Stimulated activated CD4-positive, alpha-beta T cell treated with anti-CD3 and anti-CD28 coated beads, TNF-alpha, amount 100 ng/mL, for 1 hour (primary cell): ENCODE data around the gene WDR48.
"Not testable (repeated sequence)": the region's sequence is repeated elsewhere in the genome, so short reads cannot be mapped to it uniquely, and the experiment has no call there.

Experiments used
- DNase-seq, 3 donors: peaks; one replicate each; pipeline ENCODE4 v3.0.0-alpha.2; 2020; ENCODE audit warnings: low read depth in 3 of 3, low spot score in 1 of 3

WDR48 gene

DNA sequence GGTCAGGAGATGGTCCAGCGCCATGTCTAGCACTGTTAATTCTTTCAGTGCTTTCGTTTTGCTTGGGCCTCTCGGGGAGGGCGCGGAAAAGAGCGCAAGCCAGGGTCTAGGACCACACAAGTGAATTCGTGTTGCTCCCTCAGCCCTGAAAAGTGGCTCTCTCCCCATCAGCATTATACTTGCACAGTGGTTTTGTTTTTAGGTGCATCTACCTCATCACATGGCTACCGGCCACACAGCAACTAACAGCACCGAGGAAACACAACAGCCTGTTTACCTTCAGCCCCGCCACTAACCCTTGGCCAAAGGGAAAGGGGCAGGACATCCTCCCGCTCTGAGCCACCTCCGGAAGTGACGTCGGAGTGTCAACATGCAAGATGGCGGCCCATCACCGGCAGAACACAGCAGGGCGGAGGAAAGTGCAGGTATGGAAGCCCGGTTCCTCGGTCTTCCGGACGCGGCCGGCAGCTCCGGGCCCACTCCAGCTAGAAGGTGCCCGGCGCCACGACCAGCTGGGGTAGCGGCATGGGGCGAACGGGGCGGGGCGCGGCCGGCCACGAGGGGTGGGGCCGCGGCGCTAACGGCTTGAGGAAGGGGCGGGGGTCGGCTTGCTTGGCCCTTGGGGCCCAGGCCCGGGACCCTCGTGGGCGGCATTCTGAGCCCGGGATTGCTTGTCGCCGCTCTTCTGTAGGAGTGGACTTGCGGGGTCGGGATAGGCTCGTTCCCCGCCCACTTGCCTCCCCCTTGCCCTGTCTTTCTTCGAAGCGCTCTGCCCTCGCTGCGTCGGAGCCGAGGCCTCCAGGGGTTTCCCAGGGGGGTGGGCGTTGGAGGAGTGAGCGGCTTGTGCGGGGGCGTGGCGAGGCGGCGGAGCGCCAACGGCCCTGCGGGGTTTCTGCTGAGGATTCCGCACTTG lies at the start of gene WDR48, which contains the start of gene SCN11A:
WDR48 (plus strand) TSS at position 368 of the 913 bp plus-strand sequence; CDS start at position 378, 10 bp downstream.
SCN11A (minus strand) TSS at position 296 of the 913 bp plus-strand sequence. CDS start 101,582 bp downstream, outside the sequence.
- DNase-seq = peak; percentile 75 to 77 (median 75)

DNA sequence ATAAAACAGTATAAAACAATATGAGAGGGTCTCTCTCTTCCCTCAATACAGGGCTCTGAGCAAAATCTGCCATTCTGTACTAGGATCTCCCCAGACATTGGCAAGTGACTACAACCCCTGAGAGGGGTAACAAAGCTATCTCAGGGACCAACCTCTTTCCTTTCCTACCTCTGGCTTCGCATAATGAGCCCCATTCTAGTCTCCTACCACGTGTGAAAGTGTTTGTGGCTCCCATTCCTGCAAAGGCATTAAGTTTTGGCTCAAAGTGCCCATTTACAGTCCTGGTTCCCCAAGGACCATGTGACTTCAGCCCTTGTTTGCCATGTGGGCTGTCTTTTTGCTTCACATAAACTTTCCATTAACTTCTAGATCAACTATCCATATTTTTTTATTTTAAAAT lies 46.5 kb upstream of the WDR48 start:
- no peak for DNase-seq

DNA sequence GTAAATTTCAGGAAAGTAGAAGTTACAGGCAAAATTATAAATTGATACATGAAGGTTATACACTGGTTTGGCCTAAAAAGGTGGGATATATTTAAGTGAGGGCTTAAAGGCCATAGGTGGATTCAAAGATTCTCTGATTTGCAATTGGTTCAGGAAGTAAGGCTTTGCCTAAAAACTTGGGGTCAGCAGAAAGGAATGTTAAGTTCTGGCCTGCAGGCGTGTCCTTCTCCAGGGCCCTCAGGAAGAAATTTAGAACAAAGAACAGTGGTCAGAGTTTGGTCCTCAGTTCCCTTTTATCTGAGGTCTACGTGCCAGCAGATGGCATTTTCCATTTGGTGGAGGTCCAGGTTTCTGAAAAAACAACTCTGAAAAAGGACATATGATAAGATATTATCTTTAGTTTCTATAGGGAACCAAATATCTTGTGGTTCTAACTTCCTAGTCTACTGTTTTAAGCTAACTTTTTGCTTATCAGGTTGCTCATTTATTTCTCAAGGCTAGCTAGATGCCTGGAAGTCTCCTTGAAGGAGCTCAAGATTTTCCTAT lies 40.6 kb upstream of the WDR48 start:
- no peak for DNase-seq

DNA sequence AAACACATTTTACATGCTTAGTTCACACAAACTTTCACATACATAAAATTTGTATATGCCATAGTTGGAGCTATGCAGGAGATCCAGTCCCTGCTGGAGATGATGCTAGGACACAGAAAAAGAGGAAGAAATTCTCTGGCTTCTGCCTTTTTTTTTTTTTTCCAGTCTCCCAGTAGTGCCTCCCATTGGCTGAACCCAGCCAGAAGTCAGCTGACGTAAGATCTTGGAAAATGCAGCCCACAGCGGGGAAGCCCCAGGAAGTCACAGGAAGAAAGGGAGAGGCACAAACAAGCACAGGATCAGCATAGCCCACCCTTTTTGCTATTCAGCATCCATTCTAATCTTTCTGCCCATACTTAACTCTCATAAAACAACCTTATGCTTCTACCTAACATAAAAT lies 38.5 kb upstream of the WDR48 start:
- no peak for DNase-seq

DNA sequence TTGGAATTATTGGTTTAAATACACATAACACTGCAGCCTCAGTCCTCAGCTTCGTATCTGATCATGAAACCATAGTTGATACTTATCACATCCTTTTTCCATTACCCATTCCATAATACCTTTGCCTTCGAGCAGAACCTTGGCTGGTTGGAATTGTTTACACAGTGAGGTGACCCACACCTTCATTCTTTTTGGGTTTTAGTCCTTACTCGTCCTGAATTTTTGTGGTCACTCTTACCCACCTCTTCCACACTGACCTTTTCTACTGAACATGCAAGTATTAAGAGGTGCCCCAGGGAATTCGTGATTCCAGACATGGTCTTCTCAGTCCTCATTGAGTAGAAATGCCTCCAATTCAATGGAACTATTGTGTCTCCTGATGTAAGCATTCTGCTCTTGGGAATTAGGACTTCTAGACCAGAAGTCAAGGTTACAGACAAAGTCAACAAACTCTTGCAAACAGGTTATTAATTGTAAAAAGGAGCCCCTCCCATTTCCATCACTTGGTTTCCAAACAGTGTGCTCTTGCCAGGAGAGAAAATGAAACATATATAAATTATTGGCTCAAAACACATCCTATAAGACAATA lies 37.8 kb upstream of the WDR48 start:
- no peak for DNase-seq

DNA sequence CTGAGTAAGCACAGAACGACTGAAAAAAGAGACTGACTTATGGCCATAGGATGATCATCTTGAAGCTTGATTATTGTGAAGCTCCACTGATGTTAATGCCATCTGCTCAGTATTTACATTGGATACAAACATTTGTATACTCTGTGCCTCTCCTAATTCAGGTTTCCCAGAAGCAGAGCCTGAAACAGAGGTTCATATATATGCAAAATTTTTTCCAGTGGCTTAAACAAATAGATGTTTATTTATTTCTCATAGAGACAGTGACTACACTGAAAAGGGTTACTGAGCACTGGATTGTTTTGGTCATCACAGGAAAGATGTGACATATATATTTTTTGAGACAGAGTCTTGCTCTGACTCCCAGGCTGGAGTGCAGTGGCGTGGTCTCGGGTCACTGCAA lies 36.4 kb upstream of the WDR48 start:
- DNase-seq = no peak

DNA sequence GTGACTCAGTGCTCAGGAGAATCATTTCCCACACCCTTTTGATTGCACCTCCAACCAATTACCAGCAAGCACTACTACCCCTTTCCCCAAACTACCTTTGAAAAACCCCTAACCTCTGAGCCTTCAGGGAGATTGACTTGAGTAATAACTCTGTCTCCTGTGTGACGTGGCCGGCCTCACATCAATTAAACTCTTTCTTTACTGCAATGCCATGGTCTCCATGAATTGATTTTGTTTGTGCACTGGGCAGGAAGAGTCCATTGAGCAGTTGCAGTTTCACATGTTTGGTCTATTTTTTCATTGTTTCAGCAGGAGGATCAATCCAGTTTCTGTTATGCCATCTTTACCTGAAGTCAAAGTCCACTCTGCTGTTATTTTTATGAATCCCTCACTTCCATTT lies 32.5 kb upstream of the WDR48 start:
- no peak for DNase-seq

DNA sequence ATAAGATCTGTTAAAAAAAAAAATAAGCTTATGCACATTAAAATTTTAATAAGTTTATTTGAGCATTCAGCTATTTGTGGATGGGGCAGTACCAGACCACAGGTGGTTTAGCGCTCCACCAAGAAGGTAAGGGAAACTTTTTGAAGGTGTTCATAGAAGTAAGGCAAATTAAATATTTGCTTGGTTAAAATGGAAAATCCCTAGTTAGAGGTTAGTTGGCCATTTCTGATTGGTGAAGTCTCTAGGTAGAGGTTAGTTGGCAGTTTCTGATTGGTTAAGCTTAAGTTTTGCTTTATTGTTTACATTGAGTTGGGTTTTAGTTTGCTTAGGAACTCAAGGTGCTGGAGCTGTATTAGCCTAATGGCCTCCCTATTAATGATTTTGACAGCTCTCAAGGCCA lies 30.8 kb upstream of the WDR48 start:
- no peak for DNase-seq

DNA sequence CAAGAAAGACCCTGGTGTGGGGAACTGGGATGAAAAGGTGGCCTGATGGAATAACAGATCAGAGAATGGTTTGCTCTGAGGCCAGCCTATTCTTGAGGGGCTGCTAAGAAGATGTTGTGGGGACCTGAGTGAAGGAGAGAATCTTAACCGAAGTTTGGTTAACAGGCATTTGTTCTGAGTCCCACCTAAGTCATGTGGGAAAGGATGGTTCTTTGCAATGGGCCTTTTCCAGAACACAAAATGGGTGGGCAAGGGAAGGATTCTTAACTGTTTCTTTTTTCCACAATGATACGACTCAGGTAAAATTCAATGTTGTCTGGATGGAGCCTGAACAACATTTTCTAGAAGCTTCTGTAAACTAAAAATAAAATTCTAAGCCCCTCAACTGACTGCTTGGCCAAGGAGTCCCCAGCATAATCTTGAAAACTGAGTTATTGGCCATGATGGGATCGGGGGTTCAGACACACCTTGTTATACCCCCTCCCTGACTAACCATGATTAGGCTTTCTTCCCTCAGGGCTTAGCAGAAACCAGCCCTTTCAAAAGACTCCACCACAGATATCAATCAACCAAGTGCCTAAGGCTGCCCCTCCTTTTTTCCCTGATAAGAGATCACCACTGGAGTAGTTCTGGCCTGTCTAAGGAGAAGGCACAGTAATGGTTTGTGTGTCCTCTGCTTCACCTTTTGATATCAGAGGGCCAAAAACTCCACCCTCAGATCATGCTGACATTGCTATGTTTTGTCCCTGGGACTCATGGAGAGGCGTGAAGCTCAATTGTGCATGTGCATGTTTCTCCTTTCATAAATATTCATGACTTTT lies 30.1 kb upstream of the WDR48 start:
- DNase-seq = no peak

DNA sequence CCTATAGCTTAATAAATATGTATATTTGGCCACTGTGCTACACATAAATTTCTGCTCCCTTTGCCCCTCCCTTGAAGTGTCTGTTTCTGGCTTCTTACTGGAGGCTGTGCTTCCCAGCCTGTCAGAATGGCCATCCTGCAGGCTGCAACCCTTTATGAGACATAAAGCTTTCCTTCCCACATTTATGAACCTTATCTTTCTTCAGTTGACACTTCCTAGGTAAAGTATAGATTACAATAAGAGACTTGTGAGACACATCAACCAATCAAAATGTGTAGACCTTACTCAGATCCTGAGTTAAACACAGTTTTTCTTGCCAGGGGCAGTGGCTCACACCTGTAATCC lies 29.6 kb upstream of the WDR48 start:
- DNase-seq = no peak

DNA sequence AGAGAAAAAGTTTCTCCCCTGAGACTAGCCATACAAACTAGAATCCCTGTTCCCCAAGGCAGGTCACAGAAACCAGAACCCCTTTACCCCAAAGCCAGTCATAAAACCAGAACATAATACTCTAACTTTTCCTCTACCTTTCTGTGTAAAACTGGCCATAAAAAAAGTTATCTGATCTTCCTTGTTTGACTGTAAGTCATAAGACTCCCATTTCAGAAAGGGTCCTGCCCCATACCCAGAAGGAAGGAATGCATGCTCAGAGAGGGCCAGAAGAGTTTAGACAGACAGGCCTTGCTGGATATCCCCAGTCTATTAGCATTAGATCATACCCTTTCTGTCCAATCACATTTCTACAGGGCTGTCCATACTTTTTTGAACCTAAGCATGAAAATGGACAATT lies 27.3 kb upstream of the WDR48 start:
- no peak for DNase-seq

DNA sequence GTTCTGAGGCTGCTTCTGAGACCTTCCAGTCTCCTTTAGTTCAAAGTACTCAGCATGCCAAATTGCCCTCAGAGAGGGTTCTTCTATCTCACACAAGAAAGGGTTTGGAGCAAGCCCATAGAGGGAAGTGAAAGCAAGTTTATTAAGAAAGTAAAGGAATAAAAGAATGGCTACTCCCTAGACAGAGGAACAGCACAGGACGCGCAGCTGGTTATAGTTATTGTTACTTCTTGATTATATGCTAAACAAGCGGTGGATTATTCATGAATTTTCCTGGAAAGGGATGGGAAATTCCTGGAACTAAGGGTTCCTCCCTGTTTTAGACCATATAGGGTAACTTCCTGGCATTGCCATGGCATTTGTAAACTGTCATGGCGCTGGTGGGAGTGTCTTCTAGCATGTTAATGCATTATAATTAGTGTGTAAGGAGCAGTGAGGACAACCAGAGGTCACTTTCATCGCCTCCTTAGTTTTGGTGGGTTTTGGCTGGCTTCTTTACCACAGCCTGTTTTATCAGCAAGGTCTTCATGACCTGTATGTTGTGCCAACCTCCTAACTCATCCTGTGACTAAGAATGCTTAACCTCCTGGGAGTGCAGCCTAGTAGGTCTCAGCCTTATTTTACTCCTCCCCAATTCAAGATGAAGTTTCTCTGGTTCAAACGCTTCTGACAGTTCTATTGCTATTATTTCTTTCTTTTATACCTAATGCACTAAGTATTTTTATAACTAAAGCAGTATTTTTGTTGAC lies 26.4 kb upstream of the WDR48 start:
- DNase-seq = no peak

DNA sequence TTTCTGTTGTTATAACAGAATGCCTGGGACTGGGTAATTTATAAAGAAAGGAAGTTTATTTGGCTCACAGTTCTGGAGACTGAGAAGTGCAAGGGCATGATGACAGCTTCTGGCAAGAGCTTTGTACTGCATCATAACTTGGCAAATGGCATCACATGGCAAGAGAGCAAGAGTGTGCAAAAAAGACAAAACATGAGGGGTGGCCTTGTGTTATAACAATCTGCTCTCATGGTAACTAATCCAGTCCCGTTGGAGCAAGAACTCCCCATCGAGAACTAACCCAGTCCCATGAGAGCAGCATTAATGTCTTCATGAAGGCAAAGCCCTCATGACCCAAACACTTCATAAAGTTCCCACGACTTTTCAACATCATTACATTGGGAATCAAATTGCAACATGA lies 23.3 kb upstream of the WDR48 start:
- DNase-seq = no peak

DNA sequence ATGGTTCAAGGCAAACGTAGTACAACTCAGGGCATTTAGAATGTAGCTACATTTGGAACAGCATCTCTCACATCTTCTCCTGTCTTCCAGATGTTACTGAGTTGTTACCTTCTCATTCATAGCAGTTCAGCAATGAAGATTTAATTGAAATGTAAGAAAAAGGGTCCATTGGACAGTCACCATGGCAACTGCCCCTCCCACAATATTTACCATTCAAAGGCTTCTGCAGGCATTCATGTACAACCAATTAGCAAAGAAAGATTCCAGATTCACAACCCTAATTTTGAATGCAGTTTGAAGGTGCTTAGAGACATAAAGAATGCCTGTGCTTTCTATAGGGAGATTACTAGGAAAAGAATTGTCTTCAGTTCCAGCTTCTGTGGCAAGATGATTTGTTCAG lies 22.3 kb upstream of the WDR48 start:
- DNase-seq = no peak

DNA sequence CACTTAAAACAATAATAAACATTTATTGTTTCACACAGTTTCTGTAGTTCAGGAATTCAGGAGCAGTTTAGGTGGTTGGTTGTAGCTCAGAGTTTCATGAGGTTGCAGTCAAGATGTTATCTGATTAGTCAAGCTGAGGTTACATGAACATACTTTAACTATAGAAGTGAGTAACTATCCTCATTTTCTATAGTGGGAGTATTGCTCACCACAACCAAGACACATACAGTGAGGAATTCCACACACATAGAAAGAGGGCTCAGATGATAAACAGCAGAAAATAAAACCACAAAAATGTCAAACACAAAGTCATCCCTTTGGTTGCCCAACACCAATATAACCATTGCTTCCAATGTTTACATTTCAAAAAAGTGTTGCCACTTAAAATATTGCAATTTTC lies 13.7 kb upstream of the WDR48 start:
- no peak for DNase-seq

DNA sequence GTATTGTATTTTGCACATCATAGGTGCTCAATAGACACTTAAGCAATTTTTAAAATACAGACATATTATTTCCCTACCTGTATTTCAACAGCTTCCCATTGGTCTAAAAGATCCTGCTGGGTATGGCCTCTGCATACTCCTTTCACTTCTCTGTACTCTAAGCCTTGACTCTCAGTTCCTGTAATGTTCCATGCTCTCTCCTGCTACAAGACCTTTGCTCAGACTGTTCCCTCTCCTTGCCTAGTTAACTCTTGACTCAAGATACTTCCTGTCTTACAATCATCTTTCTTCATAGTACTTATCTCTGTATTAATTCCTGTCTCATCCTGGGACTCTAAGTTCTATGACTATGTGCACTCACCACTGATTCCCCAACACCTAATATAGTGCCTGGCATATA lies 1.8 kb upstream of the WDR48 start:
- no peak for DNase-seq

DNA sequence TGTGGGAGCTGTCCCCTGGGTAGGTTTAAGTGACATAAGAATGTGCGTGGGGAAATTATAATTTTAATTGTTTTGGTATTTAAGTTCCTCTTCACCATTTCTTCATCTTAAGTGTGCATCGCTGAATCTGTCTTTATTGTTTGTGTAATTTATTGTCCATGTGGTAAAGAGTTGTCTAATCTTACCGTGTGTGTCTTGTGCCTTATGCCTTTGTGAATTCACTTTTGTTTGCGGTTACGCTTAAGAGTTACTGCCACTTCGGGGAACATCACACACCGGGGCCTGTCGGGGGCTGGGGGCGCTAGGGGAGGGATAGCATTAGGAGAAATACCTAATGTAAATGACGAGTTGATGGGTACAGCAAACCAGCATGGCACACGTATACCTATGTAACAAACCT lies 767 bp downstream of the WDR48 start:
- no peak for DNase-seq

DNA sequence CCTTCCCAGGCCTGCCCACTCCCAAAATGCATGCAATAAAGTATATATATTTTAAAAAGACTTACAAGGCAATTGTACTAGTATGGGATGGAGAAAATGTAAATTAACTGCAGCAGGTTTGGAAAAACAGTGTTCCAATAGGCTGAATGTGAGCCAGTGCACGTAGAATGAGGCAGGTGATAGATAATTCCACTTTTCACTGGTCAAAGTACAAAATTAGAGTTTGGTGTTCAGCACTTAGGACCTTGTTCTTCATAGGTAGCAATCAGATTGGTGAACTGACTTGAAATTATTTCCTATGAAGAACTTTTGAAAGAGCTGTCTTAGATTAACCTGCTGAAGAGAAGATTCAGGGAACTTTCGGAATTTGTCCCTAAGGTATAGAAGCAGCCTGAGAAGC lies 1.9 kb downstream of the WDR48 start:
- DNase-seq = no peak

DNA sequence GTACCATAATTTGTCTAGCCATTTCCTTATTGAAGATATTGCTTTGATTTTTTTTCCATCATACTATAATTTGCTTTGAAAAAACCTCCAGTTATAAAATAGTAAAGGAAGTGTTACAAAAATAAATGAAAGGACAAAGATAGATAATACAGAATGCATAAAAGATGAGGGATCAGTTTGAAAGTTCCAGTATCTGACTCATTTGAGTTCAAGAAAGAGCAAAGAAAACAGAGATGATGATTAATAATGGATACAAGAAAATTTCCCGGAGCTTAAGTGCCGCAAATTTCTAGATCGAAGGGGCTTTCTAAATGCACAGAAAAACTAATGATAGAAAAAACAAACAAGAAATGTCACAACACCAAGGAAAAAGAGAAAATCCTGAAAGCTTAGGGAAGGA lies 4.3 kb downstream of the WDR48 start:
- no peak for DNase-seq

DNA sequence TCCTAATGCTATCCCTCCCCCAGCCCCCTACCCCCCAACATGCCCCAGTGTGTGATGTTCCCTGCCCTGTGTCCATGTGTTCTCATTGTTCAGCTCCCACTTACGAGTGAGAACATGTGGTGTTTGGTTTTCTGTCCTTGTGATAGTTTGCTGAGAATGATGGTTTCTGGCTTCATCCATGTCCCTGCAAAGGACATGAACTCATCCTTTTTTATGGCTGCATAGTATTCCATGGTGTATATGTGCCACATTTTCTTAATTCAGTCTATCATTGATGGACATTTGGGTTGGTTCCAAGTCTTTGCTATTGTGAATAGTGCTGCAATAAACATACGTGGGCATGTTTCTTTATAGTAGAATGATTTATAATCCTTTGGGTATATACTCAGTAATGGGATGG lies 9.4 kb downstream of the WDR48 start:
- not testable (repeated sequence) for DNase-seq

DNA sequence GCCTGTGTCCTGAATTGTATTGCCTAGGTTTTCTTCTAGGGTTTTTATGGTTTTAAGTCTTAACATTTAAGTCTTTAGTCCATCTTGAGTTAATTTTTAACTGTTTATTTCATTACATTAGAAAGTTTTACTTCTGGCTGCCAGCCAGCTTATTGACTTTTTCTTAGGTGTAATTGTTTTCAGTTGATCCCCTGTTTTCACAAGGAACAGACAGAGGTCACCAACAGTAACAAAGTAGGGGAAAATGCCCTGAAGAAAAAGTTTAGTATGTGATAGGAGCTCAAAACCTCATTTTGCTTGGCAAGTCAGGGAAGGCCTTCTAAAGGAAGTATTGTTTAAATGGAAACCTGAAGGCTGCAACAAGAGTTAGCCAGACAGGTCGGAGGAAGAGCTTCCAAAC lies 10.4 kb downstream of the WDR48 start:
- no peak for DNase-seq
